Mucosa of descending colon (tissue), 3 donors: ENCODE results near the gene METTL21C. TPM values are rescaled to one million over a fixed set of nuclear protein-coding genes. Genes with fewer than 3 reads are reported as not detected.

ENCODE experiments used
- ATAC-seq: fragments of 200-7000 bp; cut with Tn5 transposase; one replicate; pipeline ENCODE4 v1.9.1; 2020; ENCODE audit warnings: mild to moderate bottlenecking, moderate library complexity
- DNase-seq, 3 donors: peaks; one replicate each; pipeline ENCODE4 v3.0.0-alpha.2; 2020
- H3K36me3 ChIP-seq: fragments of 200-600 bp; one replicate; pipeline ENCODE4 v1.8.0; 2021; ENCODE audit warnings: low read depth, mild to moderate bottlenecking
- H3K4me1 ChIP-seq: fragments of 200-600 bp; one replicate; pipeline ENCODE4 v1.8.0; 2021; ENCODE audit warnings: low read depth, mild to moderate bottlenecking
- H3K4me3 ChIP-seq: fragments of 200-600 bp; one replicate; pipeline ENCODE4 v1.8.0; 2021; ENCODE audit warnings: mild to moderate bottlenecking
- H3K9me3 ChIP-seq: fragments of 200-600 bp; one replicate; pipeline ENCODE4 v1.8.0; 2021; ENCODE audit warnings: mild to moderate bottlenecking
- CTCF ChIP-seq: fragments of 200-600 bp; IDR thresholded peaks from one replicate; pipeline ENCODE4 v1.8.0; 2022; ENCODE audit warnings: antibody characterized with exemption, mild to moderate bottlenecking
- intact Hi-C, 2 donors: fragments of 100-400 bp; cut with DNase I in 1 of 2; cut with micrococcal nuclease in 1 of 2; formaldehyde crosslinking; loops; one replicate each; pipeline versions ENCODE4 v1.11.0 to v1.11.1; 2022; cut with DNase I, micrococcal nuclease
- long read RNA-seq, 2 donors: library from polyadenylated mRNA; unstranded; transcript quantifications; one replicate each; pipeline ENCODE4 v2.0.0, GENCODE V29; 2019 to 2021
- total RNA-seq, 3 donors: library from RNA; stranded (reverse); fragmentation: NEBNext Ultra II Directional in 2 of 3; extraction: Animal tissue kit (Norgen Biotek cat#: 25700) in 2 of 3; gene quantifications; one replicate each; pipeline versions ENCODE4 v1.2.1 to v1.2.4, GENCODE V29; 2021 to 2023
- donor health status: DM: no; HTN: no; CAD: no; lungs with moderate emphysema.
- donor health status: DM: no; HTN: no; CAD: no.
- donor health status: DM: no; HTN: yes; CAD: no.

METTL21C gene
- not detected for total RNA-seq
- long read RNA-seq, donor 1, result 0 reads
- long read RNA-seq, donor 2, result 0 reads

- intact Hi-C loops, result no loop called here
- Histone ChIP-seq H3K9me3 (peaks cover 3% of the 10 kb centered on the region), H3K36me3 (no peaks in the 10 kb centered on the region), H3K4me3 (no peak within 1 kb of the TSS), H3K4me1 (no peaks in the 10 kb centered on the region)
- ATAC-seq (no peak), DNase-seq (no peak)
- no peak for TF ChIP-seq CTCF
These were observed at the start of gene METTL21C for GRCh38 chr13:102694937-102695336. TSS of gene METTL21C (minus strand) at chr13:102695044. CDS start at chr13:102694498, 546 bp downstream.

GRCh38 chr13:102742506-102742905 is 47.7 kb upstream of the METTL21C start:
- no peak overlapping the region for H3K4me3 ChIP-seq
- H3K4me1 ChIP-seq, result no peaks in the 10 kb centered on the region
- ATAC-seq (no peak), DNase-seq (no peak)
- no peak for TF ChIP-seq CTCF
- H3K9me3 ChIP-seq, result peaks cover 10% of the 10 kb centered on the region
- no peaks in the 10 kb centered on the region for H3K36me3 ChIP-seq
- intact Hi-C loops, result no loop called here

- no peak overlapping the region for H3K4me3 ChIP-seq
- no peak for ATAC-seq
- TF ChIP-seq CTCF, result no peak
- H3K4me1 ChIP-seq, result no peaks in the 10 kb centered on the region
- no peak for DNase-seq
- H3K9me3 ChIP-seq, result peaks cover 9% of the 10 kb centered on the region
- H3K36me3 ChIP-seq, result no peaks in the 10 kb centered on the region
- intact Hi-C loops, result no loop called here
These were observed 47.3 kb upstream of the METTL21C start for GRCh38 chr13:102742101-102742500.

GRCh38 chr13:102729560-102730270 is 34.9 kb upstream of the METTL21C start:
- Histone ChIP-seq H3K9me3 (no peaks in the 10 kb centered on the region), H3K36me3 (no peaks in the 10 kb centered on the region), H3K4me1 (no peaks in the 10 kb centered on the region), H3K4me3 (no peak overlapping the region)
- DNase-seq (no peak), ATAC-seq (no peak)
- intact Hi-C loops, result no loop called here
- no peak for TF ChIP-seq CTCF

GRCh38 chr13:102726430-102726829 is 31.6 kb upstream of the METTL21C start:
- DNase-seq (peak in 1 of 3 donors; percentile 11), ATAC-seq (peak; percentile 36)
- no peak for TF ChIP-seq CTCF
- no peaks in the 10 kb centered on the region for H3K36me3 ChIP-seq
- no peaks in the 10 kb centered on the region for H3K9me3 ChIP-seq
- no peak overlapping the region for H3K4me3 ChIP-seq
- no peaks in the 10 kb centered on the region for H3K4me1 ChIP-seq
- intact Hi-C loops, result no loop called here
